Endothelial cell of umbilical vein (primary cell): ENCODE data around the gene MDFI. TPM values are rescaled to one million over a fixed set of nuclear protein-coding genes. Genes with fewer than 3 reads are reported as not detected.
A peak's percentile ranks its signal among the peaks of the same experiment; 100 is the strongest.

Experiments used
- BruUV-seq: library from RNA; stranded (reverse); fragments of 400-500 nt; replicated peaks from 2 replicates; lab custom pipeline; 2021; lab: Mats Ljungman, UMichigan
- CTCF ChIA-PET: fragments of 300-600, 350-600 bp; sonication (Branson Sonifier 250); formaldehyde crosslinking; loops from one replicate; lab custom pipeline; 2021; ENCODE audit warnings: antibody characterized with exemption, inconsistent platforms; lab: Charles Lee
- POLR2A ChIA-PET: fragments of 300-600, 350-600 bp; sonication (Branson Sonifier 250); formaldehyde crosslinking; loops from one replicate; lab custom pipeline; 2021; ENCODE audit warnings: antibody characterized with exemption, inconsistent platforms; lab: Charles Lee
- DNase-seq: peaks from one replicate; pipeline ENCODE4 v3.0.0-alpha.2; 2011; ENCODE audit warnings: low read depth, low spot score
- FAIRE-seq: peaks from 2 replicates; lab custom pipeline; 2011; peaks lifted over from hg19 to GRCh38; lab: Jason Lieb, UNC
- H2AFZ ChIP-seq: 2 replicates; pipeline ENCODE4 v1.6.0; 2012; ENCODE audit warnings: low read depth, low read length, control low read depth, inconsistent platforms
- H3K27ac ChIP-seq: 2 replicates; pipeline ENCODE4 v1.5.1; 2011; ENCODE audit warnings: low read depth, mild to moderate bottlenecking, control low read depth, low read length, moderate library complexity; ENCODE audit not compliant: insufficient read depth
- H3K27me3 ChIP-seq, 2 experiments: 2 replicates each; pipeline versions ENCODE4 v1.6.0 to v1.6.1; 2011; ENCODE audit warnings: low read length in 2 of 2, mixed read lengths in 1 of 2; ENCODE audit not compliant: control insufficient read depth in 2 of 2, insufficient read depth in 2 of 2
- H3K36me3 ChIP-seq, 2 experiments: 2 replicates in 1 of 2; 3 replicates in 1 of 2; pipeline ENCODE4 v1.5.1; 2011; ENCODE audit warnings: low read length in 2 of 2, mild to moderate bottlenecking in 1 of 2, moderate library complexity in 1 of 2; ENCODE audit not compliant: control insufficient read depth in 2 of 2, insufficient read depth in 2 of 2; ENCODE audit errors: extremely low read depth in 1 of 2
- H3K4me1 ChIP-seq: 3 replicates; pipeline ENCODE4 v1.5.1; 2011; ENCODE audit warnings: mild to moderate bottlenecking, low read length; ENCODE audit not compliant: control insufficient read depth, insufficient read depth; ENCODE audit errors: extremely low read depth
- H3K4me2 ChIP-seq: 2 replicates; pipeline ENCODE4 v1.6.1; 2011; ENCODE audit warnings: low read length, control low read depth, mixed read lengths; ENCODE audit not compliant: insufficient read depth
- H3K4me3 ChIP-seq, 3 experiments: fragments of 200-600 bp in 1 of 3; sonication (generic), shearing (Covaris generic) in 1 of 3; replicated peaks in 1 of 3; 2 replicates each; pipeline ENCODE4 v1.5.1; 2011 to 2016; ENCODE audit warnings: control low read depth in 3 of 3, low read length in 3 of 3, mild to moderate bottlenecking in 2 of 3, inconsistent platforms in 1 of 3, low read depth in 1 of 3, moderate library complexity in 1 of 3; ENCODE audit not compliant: insufficient read depth in 1 of 3
- H3K79me2 ChIP-seq: 2 replicates; pipeline ENCODE4 v1.6.0; 2012; ENCODE audit warnings: low read length, inconsistent platforms; ENCODE audit not compliant: control insufficient read depth, insufficient read depth
- H3K9ac ChIP-seq: replicated peaks from 2 replicates; pipeline ENCODE3; 2011; ENCODE audit warnings: low read length, control low read depth; ENCODE audit not compliant: insufficient read depth; ENCODE audit errors: extremely low read depth
- H3K9me1 ChIP-seq: replicated peaks from 3 replicates; pipeline ENCODE4 v1.6.0; 2011; ENCODE audit warnings: mild to moderate bottlenecking, low read length; ENCODE audit not compliant: control insufficient read depth, insufficient read depth; ENCODE audit errors: extremely low read depth
- H3K9me3 ChIP-seq: replicated peaks from 2 replicates; pipeline ENCODE4 v1.5.1; 2012; ENCODE audit warnings: low read length, inconsistent platforms; ENCODE audit not compliant: control insufficient read depth, insufficient read depth
- H4K20me1 ChIP-seq: replicated peaks from 2 replicates; pipeline ENCODE3; 2011; ENCODE audit warnings: mild to moderate bottlenecking, low read length; ENCODE audit not compliant: control insufficient read depth, insufficient read depth; ENCODE audit errors: extremely low read depth
- EZH2 ChIP-seq: IDR thresholded peaks from 2 replicates; pipeline ENCODE4 v1.6.1; 2012; ENCODE audit warnings: borderline replicate concordance, low read depth, mild to moderate bottlenecking, moderate library complexity, low read length, inconsistent platforms; ENCODE audit not compliant: severe bottlenecking
- FOS ChIP-seq: IDR thresholded peaks from 2 replicates; pipeline ENCODE4 v1.6.1; 2011; ENCODE audit warnings: mild to moderate bottlenecking, low read length, moderate library complexity, borderline replicate concordance; ENCODE audit not compliant: insufficient read depth
- POLR2A ChIP-seq: IDR thresholded peaks from 2 replicates; pipeline ENCODE4 v1.6.1; 2012; ENCODE audit warnings: low read depth, mild to moderate bottlenecking, control low read depth, low read length
- POLR2AphosphoS5 ChIP-seq: IDR thresholded peaks from 2 replicates; pipeline ENCODE4 v1.6.1; 2012; ENCODE audit warnings: low read depth, mild to moderate bottlenecking, control low read depth, low read length, moderate library complexity; ENCODE audit not compliant: insufficient read depth
- dilution Hi-C: fragments of 300-500 bp; cut with MboI; formaldehyde crosslinking; loops from one replicate; pipeline ENCODE4 v1.15.0; 2019; ENCODE audit warnings: low sequenced_read_pairs; ENCODE audit not compliant: extremely low pct_ligation_motif_present
- intact Hi-C: fragments of 100-400 bp; cut with micrococcal nuclease; formaldehyde crosslinking; loops from one replicate; pipeline ENCODE4 v1.10.0; 2022
- polyA plus RNA-seq, 4 experiments: library from polyadenylated mRNA; depleted of rRNA in 3 of 4; stranded (reverse) in 3 of 4; unstranded in 1 of 4; fragments of >200 nt; gene quantifications; 2 replicates each; pipeline versions ENCODE4 v1.2.1 to v1.2.3, GENCODE V29; 2011 to 2012; ENCODE audit warnings: missing spikeins in 1 of 4
- total RNA-seq: library from RNA; stranded (reverse); gene quantifications from 2 replicates; pipeline ENCODE4 v1.2.3, GENCODE V29; 2021
- TF ChIP-seq, protein P1 (sequence below): IDR thresholded peaks from 2 replicates; pipeline ENCODE4 v1.6.1; 2011; ENCODE audit not compliant: insufficient read depth, insufficient read length
- TF ChIP-seq, protein P2 (sequence below), 2 donors: IDR thresholded peaks; 1 replicate in 1 of 2; 2 replicates in 1 of 2; pipeline ENCODE4 v1.5.1; 2011; ENCODE audit warnings: low read length in 2 of 2, mild to moderate bottlenecking in 2 of 2, moderate library complexity in 2 of 2, control low read depth in 1 of 2, inconsistent platforms in 1 of 2, low read depth in 1 of 2; ENCODE audit not compliant: insufficient read depth in 1 of 2; ENCODE audit errors: extremely low read depth in 1 of 2

Gene MDFI
- total and polyA plus RNA-seq, 2 donors (not counting 3 experiments of a cell fraction or from before 2014, with no cell fraction given), result 32.4 to 74.1 TPM

GRCh38 chr6:41633056-41633634, 5.1 kb upstream of the MDFI start:
- Histone ChIP-seq H3K36me3 (no peaks in the 10 kb centered on the region), H3K9me1 (no peaks in the 10 kb centered on the region), H3K4me1 (peaks cover 21% of the 10 kb centered on the region), H3K4me2 (no peak overlapping the region), H3K4me3 (no peak overlapping the region), H3K27me3 (peaks cover 0 to 2% of the 10 kb centered on the region in 2 experiments), H2AFZ (no peak overlapping the region), H3K9me3 (no peaks in the 10 kb centered on the region), H3K9ac (no peak overlapping the region), H4K20me1 (no peaks in the 10 kb centered on the region), H3K27ac (no peak overlapping the region), H3K79me2 (no peaks in the 10 kb centered on the region)
- CTCF ChIA-PET, result no interaction called here
- intact Hi-C loops (no loop called here), dilution Hi-C loops (no loop called here)
- POLR2A ChIA-PET, result no interaction called here
- no peak for DNase-seq
- FAIRE-seq, result no peak
- no TSS peak for BruUV-seq
- TF ChIP-seq POLR2AphosphoS5, result no peak
- no peak for TF ChIP-seq FOS
- TF ChIP-seq, protein P1, sequence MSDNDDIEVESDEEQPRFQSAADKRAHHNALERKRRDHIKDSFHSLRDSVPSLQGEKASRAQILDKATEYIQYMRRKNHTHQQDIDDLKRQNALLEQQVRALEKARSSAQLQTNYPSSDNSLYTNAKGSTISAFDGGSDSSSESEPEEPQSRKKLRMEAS, result no peak

GRCh38 chr6:41634657-41635056, 3.6 kb upstream of the MDFI start:
- Histone ChIP-seq H4K20me1 (no peaks in the 10 kb centered on the region), H3K9me1 (no peaks in the 10 kb centered on the region), H3K27me3 (peaks cover 0 to 2% of the 10 kb centered on the region in 2 experiments), H3K4me2 (no peak overlapping the region), H3K36me3 (no peaks in the 10 kb centered on the region), H3K79me2 (no peaks in the 10 kb centered on the region), H3K4me3 (no peak overlapping the region), H3K9me3 (no peaks in the 10 kb centered on the region), H3K4me1 (peaks cover 21% of the 10 kb centered on the region), H3K27ac (no peak overlapping the region), H2AFZ (no peak overlapping the region), H3K9ac (no peak overlapping the region)
- intact Hi-C loops (no loop called here), dilution Hi-C loops (no loop called here)
- TF ChIP-seq, protein P2, sequence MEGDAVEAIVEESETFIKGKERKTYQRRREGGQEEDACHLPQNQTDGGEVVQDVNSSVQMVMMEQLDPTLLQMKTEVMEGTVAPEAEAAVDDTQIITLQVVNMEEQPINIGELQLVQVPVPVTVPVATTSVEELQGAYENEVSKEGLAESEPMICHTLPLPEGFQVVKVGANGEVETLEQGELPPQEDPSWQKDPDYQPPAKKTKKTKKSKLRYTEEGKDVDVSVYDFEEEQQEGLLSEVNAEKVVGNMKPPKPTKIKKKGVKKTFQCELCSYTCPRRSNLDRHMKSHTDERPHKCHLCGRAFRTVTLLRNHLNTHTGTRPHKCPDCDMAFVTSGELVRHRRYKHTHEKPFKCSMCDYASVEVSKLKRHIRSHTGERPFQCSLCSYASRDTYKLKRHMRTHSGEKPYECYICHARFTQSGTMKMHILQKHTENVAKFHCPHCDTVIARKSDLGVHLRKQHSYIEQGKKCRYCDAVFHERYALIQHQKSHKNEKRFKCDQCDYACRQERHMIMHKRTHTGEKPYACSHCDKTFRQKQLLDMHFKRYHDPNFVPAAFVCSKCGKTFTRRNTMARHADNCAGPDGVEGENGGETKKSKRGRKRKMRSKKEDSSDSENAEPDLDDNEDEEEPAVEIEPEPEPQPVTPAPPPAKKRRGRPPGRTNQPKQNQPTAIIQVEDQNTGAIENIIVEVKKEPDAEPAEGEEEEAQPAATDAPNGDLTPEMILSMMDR (IDR thresholded peaks at IDR 0.05; ENCODE audit: extremely low read depth in 1 of 2, insufficient read depth in 1 of 2, low read depth in 1 of 2, low read length in 2 of 2), result no peak
- TF ChIP-seq FOS (no peak), POLR2A (no peak), EZH2 (no peak), POLR2AphosphoS5 (no peak)
- TF ChIP-seq, protein P1, result no peak
- FAIRE-seq (peak; percentile 42), DNase-seq (peak; percentile 41)
- BruUV-seq, result no TSS peak
- CTCF ChIA-PET, result interaction anchor here (0.6 to 1.3 kb wide), 2 partner anchors 47 to 49 kb away, joined by 3 read pairs; no protein-coding TSS in a partner anchor
- POLR2A ChIA-PET, result no interaction called here
